Spleen (tissue), 11 donors: ENCODE data around the gene CCL28. TPM values are rescaled to one million over a fixed set of nuclear protein-coding genes. Genes with fewer than 3 reads are reported as not detected.
"Not testable (repeated sequence)": the region's sequence is repeated elsewhere in the genome, so short reads cannot be mapped to it uniquely, and the experiment has no call there.

ENCODE experiments used
- DNase-seq: peaks from one replicate; pipeline ENCODE4 v3.0.0-alpha.2; 2020
- H3K27ac ChIP-seq, 8 donors: fragments of 200-600 bp; sonication (generic) in 7 of 8; 1 replicate in 4 of 8; 2 replicates in 4 of 8; pipeline versions ENCODE4 v1.5.0 to v1.8.0; 2016 to 2021; ENCODE audit warnings: inconsistent platforms in 4 of 8, mild to moderate bottlenecking in 4 of 8, moderate library complexity in 1 of 8
- H3K27me3 ChIP-seq, 7 donors: fragments of 200-600 bp; sonication (generic) in 6 of 7; replicated peaks in 1 of 7; 1 replicate in 4 of 7; 2 replicates in 3 of 7; pipeline versions ENCODE4 v1.5.0 to v1.8.0; 2016 to 2021; ENCODE audit warnings: inconsistent platforms in 3 of 7, mild to moderate bottlenecking in 1 of 7
- H3K36me3 ChIP-seq, 6 donors: fragments of 200-600 bp; sonication (generic) in 5 of 6; 1 replicate in 4 of 6; 2 replicates in 2 of 6; pipeline versions ENCODE4 v1.5.0 to v1.8.0; 2016 to 2021; ENCODE audit warnings: inconsistent platforms in 2 of 6
- H3K4me1 ChIP-seq, 6 donors: fragments of 200-600 bp; sonication (generic) in 5 of 6; 1 replicate in 3 of 6; 2 replicates in 3 of 6; pipeline versions ENCODE4 v1.5.0 to v1.8.0; 2016 to 2021; ENCODE audit warnings: inconsistent platforms in 3 of 6
- H3K4me3 ChIP-seq, 8 donors: fragments of 200-600 bp; sonication (generic) in 7 of 8; 1 replicate in 4 of 8; 2 replicates in 4 of 8; pipeline versions ENCODE4 v1.5.0 to v1.8.0; 2016 to 2021; ENCODE audit warnings: inconsistent platforms in 4 of 8, mild to moderate bottlenecking in 4 of 8, moderate library complexity in 2 of 8
- H3K9me3 ChIP-seq, 8 donors: fragments of 200-600 bp; sonication (generic) in 7 of 8; 1 replicate in 4 of 8; 2 replicates in 4 of 8; pipeline versions ENCODE4 v1.5.0 to v1.8.0; 2016 to 2021; ENCODE audit warnings: inconsistent platforms in 4 of 8
- POLR2A ChIP-seq, 3 donors: fragments of 450-650 bp; IDR thresholded peaks; one replicate each; pipeline ENCODE4 v1.5.1; 2017; ENCODE audit warnings: antibody characterized with exemption in 3 of 3, mild to moderate bottlenecking in 1 of 3
- POLR2AphosphoS5 ChIP-seq, 3 donors: sonication (generic); formaldehyde crosslinking; IDR thresholded peaks; one replicate each; pipeline ENCODE4 v1.5.1; 2017; ENCODE audit warnings: antibody characterized with exemption in 3 of 3
- WGBS, 5 donors: extraction: QIAGEN DNeasy Blood & Tissue Kit in 3 of 5; methylation state at CpG; one replicate each; pipeline versions ENCODE4 v1.1.5 to v1.1.7; 2013 to 2018; 5-methylcytosine and 5-hydroxymethylcytosine counted together
- intact Hi-C: fragments of 100-400 bp; cut with DNase I; formaldehyde crosslinking; loops from one replicate; pipeline ENCODE4 v1.15.0; 2023; ENCODE audit warnings: low total_unique reads
- polyA plus RNA-seq, 3 donors: library from polyadenylated mRNA; stranded (reverse); fragments of 200-250 nt; gene quantifications; one replicate each; pipeline ENCODE4 v1.2.1, GENCODE V29; 2013
- total RNA-seq, 7 donors: library from RNA; depleted of rRNA in 3 of 7; stranded (reverse); fragments of >200 nt in 3 of 7; fragmentation: NEBNext Ultra II Directional in 4 of 7; extraction: Animal tissue kit (Norgen Biotek cat#: 25700) in 4 of 7; gene quantifications; one replicate each; pipeline versions ENCODE4 v1.1.0 to v1.2.1, GENCODE V29; 2016 to 2021
- TF ChIP-seq, protein P1 (sequence below), 11 experiments: fragments of 200-600 bp in 7 of 11; fragments of 450-650 bp in 4 of 11; sonication (generic) in 4 of 11; IDR thresholded peaks in 8 of 11; conservative IDR thresholded peaks in 3 of 11; 1 replicate in 7 of 11; 2 replicates in 4 of 11; pipeline versions ENCODE4 v1.4.0 to v1.8.0; 2016 to 2021; ENCODE audit warnings: antibody characterized with exemption in 11 of 11, inconsistent platforms in 4 of 11, mild to moderate bottlenecking in 1 of 11
- donor health status: healthy with polysubstance abuse.
- donor health status: DM: no; HTN: no; CAD: no; lungs with moderate emphysema.
- donor health status: DM: no; HTN: no; CAD: no.
- donor health status: Bipolar disorder and iron deficiency.
- donor health status: healthy.
- donor health status: DM: no; HTN: no; CAD: no.
- donor health status: DM: yes; HTN: yes; CAD: no.

Gene CCL28
- total and polyA plus RNA-seq, 10 donors: 3.7 to 17.1 (median 11.6) TPM

DNA sequence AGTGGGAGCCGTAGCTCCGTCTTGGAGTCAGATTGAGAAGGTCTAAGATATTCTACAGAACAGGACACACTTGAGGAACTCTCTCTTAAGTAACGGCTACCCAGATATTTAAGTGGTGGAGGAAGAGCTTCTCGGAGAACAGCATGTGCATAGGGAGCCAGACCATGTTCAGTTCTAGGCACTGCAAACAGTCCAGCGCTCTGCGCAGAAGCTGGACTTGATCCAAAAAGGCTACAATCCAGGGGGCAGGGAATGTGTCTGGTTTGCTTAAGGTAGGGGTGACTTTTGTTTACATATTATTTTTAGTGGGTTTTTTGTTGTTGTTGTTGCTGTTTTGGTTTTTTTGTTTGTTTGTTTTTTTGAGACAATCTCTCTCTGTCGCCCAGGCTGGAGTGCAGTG lies 16.8 kb upstream of the CCL28 start:
- Histone ChIP-seq H3K9me3 (no peaks in the 10 kb centered on the region), H3K27me3 (no peaks in the 10 kb centered on the region), H3K4me3 (no peak overlapping the region), H3K4me1 (no peaks in the 10 kb centered on the region), H3K27ac (no peak overlapping the region), H3K36me3 (no peaks in the 10 kb centered on the region)
- no peak for TF ChIP-seq POLR2AphosphoS5 (IDR thresholded peaks at IDR 0.05)
- TF ChIP-seq, protein P1, sequence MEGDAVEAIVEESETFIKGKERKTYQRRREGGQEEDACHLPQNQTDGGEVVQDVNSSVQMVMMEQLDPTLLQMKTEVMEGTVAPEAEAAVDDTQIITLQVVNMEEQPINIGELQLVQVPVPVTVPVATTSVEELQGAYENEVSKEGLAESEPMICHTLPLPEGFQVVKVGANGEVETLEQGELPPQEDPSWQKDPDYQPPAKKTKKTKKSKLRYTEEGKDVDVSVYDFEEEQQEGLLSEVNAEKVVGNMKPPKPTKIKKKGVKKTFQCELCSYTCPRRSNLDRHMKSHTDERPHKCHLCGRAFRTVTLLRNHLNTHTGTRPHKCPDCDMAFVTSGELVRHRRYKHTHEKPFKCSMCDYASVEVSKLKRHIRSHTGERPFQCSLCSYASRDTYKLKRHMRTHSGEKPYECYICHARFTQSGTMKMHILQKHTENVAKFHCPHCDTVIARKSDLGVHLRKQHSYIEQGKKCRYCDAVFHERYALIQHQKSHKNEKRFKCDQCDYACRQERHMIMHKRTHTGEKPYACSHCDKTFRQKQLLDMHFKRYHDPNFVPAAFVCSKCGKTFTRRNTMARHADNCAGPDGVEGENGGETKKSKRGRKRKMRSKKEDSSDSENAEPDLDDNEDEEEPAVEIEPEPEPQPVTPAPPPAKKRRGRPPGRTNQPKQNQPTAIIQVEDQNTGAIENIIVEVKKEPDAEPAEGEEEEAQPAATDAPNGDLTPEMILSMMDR (IDR thresholded peaks at IDR 0.05 in 8 of 11, conservative IDR thresholded peaks at IDR 0.05 in 3 of 11): no peak
- no peak for TF ChIP-seq POLR2A (IDR thresholded peaks at IDR 0.05)
- intact Hi-C loops: no loop called here
- no peak for DNase-seq
- 81 to 92% (median 87%) methylated on average over 7 of the region's 7 CpGs for WGBS, 5 donors

DNA sequence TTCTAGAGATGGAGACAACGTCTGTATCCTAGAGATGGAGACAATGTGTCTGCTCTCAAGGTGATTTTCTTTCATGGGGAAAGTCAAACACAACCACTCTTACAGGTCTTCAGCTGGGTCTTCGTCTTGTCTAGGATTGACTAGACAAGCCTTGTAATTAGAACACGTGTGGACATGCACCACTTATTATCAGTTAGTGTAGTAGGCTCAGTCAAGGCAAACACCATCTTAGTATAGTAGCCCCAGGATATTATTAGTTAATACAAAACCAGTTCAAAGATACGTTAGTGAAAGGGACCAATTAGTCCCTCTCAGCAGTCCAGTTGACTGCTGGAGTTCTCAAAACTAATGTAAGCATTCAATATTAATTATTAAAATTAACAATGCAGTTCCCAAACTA lies 15.1 kb upstream of the CCL28 start:
- no peak for TF ChIP-seq POLR2A (IDR thresholded peaks at IDR 0.05)
- TF ChIP-seq, protein P1 (IDR thresholded peaks at IDR 0.05 in 8 of 11, conservative IDR thresholded peaks at IDR 0.05 in 3 of 11): no peak
- no peak for TF ChIP-seq POLR2AphosphoS5 (IDR thresholded peaks at IDR 0.05)
- H3K27me3 ChIP-seq: no peaks in the 10 kb centered on the region
- H3K4me3 ChIP-seq: no peak overlapping the region
- no peaks in the 10 kb centered on the region for H3K9me3 ChIP-seq
- intact Hi-C loops: no loop called here
- H3K4me1 ChIP-seq: no peaks in the 10 kb centered on the region
- no peaks in the 10 kb centered on the region for H3K36me3 ChIP-seq
- H3K27ac ChIP-seq: no peak overlapping the region
- DNase-seq: no peak
- 78 to 89% (median 86%) methylated on average over 4 of the region's 4 CpGs for WGBS, 5 donors

DNA sequence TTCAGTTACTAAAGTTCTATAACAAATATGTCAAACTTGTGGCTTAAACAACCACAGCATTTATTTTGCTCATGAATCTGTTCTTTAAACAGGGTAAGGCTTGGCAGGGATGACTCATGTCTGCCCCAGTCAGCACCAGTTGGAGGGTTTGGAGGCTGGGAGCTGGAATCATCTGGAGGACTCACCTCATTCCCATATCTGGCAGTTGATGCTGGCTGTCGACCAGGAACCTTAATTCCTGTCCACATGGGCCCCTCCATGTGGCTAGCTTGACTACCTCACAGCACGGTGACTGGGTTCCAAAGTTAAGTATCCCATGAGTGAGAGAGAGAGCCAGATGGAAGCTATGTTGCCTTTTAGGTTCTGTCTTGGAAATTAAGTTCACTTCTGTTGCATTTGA lies 13.8 kb upstream of the CCL28 start:
- Histone ChIP-seq H3K27me3 (no peaks in the 10 kb centered on the region), H3K4me1 (no peaks in the 10 kb centered on the region), H3K27ac (no peak overlapping the region), H3K4me3 (no peak overlapping the region), H3K36me3 (no peaks in the 10 kb centered on the region), H3K9me3 (no peaks in the 10 kb centered on the region)
- DNase-seq: no peak
- intact Hi-C loops: no loop called here
- WGBS, 5 donors: 63 to 94% (median 79%) methylated on average over 2 of the region's 2 CpGs
- TF ChIP-seq POLR2A (IDR thresholded peaks at IDR 0.05): no peak

DNA sequence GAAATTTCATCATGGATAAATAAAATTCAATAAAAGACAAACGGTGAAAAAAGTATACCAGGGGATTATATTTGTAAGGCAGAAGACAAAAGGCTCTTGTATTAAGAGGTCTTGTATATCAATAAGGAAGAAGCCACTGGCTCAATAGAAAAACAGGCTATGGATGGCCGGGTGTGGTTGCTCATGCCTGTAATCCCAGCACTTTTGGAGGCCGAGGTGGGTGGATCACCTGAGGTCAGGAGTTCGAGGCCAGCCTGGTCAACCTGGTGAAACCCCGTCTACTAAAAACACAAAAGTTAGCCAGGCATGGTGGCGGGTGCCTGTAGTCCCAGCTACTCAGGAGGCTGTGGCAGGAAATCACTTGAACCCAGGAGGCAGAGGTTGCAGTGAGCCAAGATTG lies 10.9 kb upstream of the CCL28 start:
- intact Hi-C loops, H3K27me3 ChIP-seq, H3K4me1 ChIP-seq, H3K36me3 ChIP-seq, DNase-seq, H3K27ac ChIP-seq, H3K9me3 ChIP-seq, H3K4me3 ChIP-seq: not testable (repeated sequence)
- 77 to 87% (median 83%) methylated on average over 6 of the region's 6 CpGs for WGBS, 5 donors

DNA sequence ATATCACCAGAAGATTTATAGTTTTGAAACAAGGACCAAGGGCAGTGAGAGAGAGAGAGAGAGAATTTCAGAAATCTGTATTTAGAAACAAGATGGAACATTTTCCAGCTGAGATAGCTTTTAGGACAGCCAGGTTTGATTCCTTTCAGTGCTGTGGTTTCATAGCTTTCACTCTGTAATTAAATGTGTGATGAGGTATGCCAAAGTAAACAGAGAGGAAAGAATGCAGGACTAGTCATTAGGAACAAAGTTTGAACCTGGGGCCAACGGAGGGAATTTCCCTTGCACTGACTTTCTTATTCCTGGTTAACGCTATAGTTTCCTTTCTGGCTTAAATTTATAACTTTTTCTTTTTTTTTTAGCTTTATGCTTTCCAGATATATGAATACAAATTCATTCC lies 10.0 kb upstream of the CCL28 start:
- Histone ChIP-seq H3K27ac (no peak overlapping the region), H3K4me1 (no peaks in the 10 kb centered on the region), H3K4me3 (no peak overlapping the region), H3K36me3 (no peaks in the 10 kb centered on the region), H3K9me3 (no peaks in the 10 kb centered on the region), H3K27me3 (no peaks in the 10 kb centered on the region)
- intact Hi-C loops: no loop called here
- WGBS, 5 donors: 67 to 82% (median 79%) methylated on average over 2 of the region's 2 CpGs
- DNase-seq: no peak
- TF ChIP-seq POLR2A (IDR thresholded peaks at IDR 0.05): no peak
- TF ChIP-seq, protein P1 (IDR thresholded peaks at IDR 0.05 in 8 of 11, conservative IDR thresholded peaks at IDR 0.05 in 3 of 11): no peak
- TF ChIP-seq POLR2AphosphoS5 (IDR thresholded peaks at IDR 0.05): no peak
